Lower leg skin (tissue), 3 donors: Measurements from ENCODE around the gene PSMD1.

Source experiments
- CTCF ChIP-seq, 3 donors: fragments of 450-650 bp; IDR thresholded peaks; one replicate each; pipeline ENCODE4 v1.5.1; 2016; ENCODE audit warnings: antibody characterized with exemption in 3 of 3, mild to moderate bottlenecking in 3 of 3, moderate library complexity in 2 of 3
- POLR2A ChIP-seq, 2 donors: fragments of 450-650 bp; IDR thresholded peaks; one replicate each; pipeline ENCODE4 v1.6.1; 2016 to 2017; ENCODE audit warnings: antibody characterized with exemption in 2 of 2, mild to moderate bottlenecking in 1 of 2, moderate library complexity in 1 of 2

- TF ChIP-seq CTCF (IDR thresholded peaks at IDR 0.05) (no peak), POLR2A (IDR thresholded peaks at IDR 0.05) (no peak)
Observed at GRCh38 chr2:231161877-231162329, 105.2 kb downstream of the PSMD1 start.
